Measurements from ENCODE around the gene SLC32A1. TPM values are rescaled to one million over a fixed set of nuclear protein-coding genes. Genes with fewer than 3 reads are reported as not detected.

Gene SLC32A1
- total RNA-seq, 1 donor from 2014 or later: not detected

DNA sequence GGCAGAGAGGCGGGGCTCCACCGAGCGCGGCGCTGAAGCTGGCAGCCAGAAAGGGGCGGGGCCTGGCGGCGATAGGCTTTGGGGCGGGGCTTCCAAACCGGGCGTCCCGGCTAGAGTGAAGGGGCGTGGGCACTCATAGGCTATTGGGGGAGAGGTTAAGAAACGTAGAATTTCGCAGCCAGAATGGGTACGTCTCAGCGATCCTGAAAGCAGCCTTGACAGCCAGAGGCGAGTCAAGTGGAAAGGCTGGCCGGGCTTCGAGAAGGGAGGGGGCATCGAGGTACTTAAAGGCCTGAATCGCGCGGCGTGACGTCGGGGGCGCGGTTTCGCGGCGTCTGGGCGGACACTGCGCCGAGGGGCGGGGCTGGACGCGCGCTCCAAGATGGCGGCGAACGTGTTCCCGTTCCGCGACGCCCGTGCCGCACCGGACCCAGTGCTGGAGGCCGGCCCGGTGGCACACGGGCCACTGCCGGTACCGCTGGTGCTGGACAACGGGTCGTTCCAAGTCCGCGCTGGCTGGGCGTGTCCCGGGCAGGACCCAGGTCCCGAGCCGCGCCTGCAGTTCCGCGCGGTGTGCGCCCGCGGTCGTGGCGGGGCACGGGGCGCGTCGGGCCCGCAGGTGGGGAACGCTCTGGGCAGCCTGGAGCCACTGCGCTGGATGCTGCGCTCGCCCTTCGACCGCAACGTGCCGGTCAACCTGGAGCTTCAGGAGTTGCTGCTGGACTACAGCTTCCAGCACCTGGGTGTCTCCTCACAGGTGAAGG is 24.0 kb downstream of the SLC32A1 start, which contains the start of gene ACTR5:
ACTR5 (plus strand) TSS at position 364 of the 764 bp plus-strand sequence; CDS start at position 383, 19 bp downstream.
- TF ChIP-seq, protein P1, sequence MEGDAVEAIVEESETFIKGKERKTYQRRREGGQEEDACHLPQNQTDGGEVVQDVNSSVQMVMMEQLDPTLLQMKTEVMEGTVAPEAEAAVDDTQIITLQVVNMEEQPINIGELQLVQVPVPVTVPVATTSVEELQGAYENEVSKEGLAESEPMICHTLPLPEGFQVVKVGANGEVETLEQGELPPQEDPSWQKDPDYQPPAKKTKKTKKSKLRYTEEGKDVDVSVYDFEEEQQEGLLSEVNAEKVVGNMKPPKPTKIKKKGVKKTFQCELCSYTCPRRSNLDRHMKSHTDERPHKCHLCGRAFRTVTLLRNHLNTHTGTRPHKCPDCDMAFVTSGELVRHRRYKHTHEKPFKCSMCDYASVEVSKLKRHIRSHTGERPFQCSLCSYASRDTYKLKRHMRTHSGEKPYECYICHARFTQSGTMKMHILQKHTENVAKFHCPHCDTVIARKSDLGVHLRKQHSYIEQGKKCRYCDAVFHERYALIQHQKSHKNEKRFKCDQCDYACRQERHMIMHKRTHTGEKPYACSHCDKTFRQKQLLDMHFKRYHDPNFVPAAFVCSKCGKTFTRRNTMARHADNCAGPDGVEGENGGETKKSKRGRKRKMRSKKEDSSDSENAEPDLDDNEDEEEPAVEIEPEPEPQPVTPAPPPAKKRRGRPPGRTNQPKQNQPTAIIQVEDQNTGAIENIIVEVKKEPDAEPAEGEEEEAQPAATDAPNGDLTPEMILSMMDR (IDR thresholded peaks at IDR 0.05; ENCODE audit: unreplicated experiment): no peak

DNA sequence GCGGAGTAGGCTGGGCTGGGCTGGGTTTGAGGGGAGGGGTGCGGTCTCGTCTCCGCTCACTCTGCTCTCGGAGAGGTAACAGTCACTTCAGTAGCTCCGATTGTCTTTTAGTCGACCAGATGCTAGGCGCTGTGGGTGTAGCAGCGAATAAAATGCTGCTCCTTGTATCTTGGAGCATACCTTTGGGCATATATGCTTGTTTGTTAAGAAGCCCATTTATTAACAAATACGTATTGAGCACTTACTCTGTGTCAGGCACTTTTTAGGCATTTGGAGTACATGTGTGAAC is 24.5 kb downstream of the SLC32A1 start:
- no peak for DNase-seq (ENCODE audit: low spot score, unreplicated experiment)
- peaks cover 4% of the 10 kb centered on the region for H3K36me3 Mint-ChIP-seq (ENCODE audit: insufficient read depth)
- TF ChIP-seq, protein P1 (IDR thresholded peaks at IDR 0.05; ENCODE audit: unreplicated experiment): no peak
- peak overlapping the region; percentile 87 for H3K4me3 Mint-ChIP-seq (ENCODE audit: low read depth)
- peaks cover 9% of the 10 kb centered on the region for H3K4me1 Mint-ChIP-seq (ENCODE audit: low read depth)
- H3K9me3 Mint-ChIP-seq (ENCODE audit: low read depth): no peaks in the 10 kb centered on the region
- H3K27me3 Mint-ChIP-seq: peaks cover 16% of the 10 kb centered on the region
- H3K27ac Mint-ChIP-seq: peak overlapping the region; percentile 73

More for the DNA sequence above, 24.0 kb downstream of the SLC32A1 start, which contains the start of gene ACTR5:
- Mint-ChIP-seq H3K27ac (peak within 1 kb of the TSS; percentile 99), H3K36me3 (ENCODE audit: insufficient read depth) (peaks cover 3% of the 10 kb centered on the region), H3K4me1 (ENCODE audit: low read depth) (peaks cover 9% of the 10 kb centered on the region), H3K9me3 (ENCODE audit: low read depth) (no peaks in the 10 kb centered on the region), H3K4me3 (ENCODE audit: low read depth) (peak within 1 kb of the TSS; percentile 98), H3K27me3 (peaks cover 21% of the 10 kb centered on the region)
- DNase-seq (ENCODE audit: low spot score, unreplicated experiment): peak; percentile 96

DNA sequence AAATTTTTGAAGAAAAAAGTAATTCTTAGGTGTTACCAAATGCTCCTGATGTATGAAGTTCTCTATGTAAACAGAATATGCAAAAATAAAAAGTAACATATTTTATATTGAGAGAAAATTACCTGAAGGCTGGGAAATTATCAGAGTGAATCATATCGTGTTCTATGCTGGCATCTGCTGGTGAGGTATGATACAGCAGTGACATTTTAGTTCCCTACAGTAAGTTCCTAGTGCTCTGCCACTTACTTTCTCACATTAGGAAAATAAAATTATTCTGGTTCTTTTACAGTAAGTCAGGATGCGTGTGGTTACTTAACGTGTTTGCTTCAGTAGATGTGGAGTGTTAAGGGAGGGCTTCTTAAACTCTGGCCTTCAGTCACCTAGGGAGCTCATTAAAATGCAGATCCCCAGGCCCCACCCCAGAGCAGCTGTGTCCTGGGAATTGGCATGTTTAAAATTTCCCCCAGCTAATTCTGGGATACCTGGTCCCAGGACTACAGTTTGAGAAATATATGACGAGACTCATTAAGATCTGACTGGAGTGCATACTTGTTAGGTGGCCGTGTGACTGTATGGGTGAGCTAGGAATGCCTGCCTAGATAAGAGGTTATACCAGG is 27.2 kb downstream of the SLC32A1 start:
- DNase-seq (ENCODE audit: low spot score, unreplicated experiment): no peak
- Mint-ChIP-seq H3K27me3 (peaks cover 10% of the 10 kb centered on the region), H3K4me3 (ENCODE audit: low read depth) (no peak overlapping the region), H3K27ac (no peak overlapping the region), H3K36me3 (ENCODE audit: insufficient read depth) (peaks cover 9% of the 10 kb centered on the region), H3K9me3 (ENCODE audit: low read depth) (no peaks in the 10 kb centered on the region), H3K4me1 (ENCODE audit: low read depth) (peaks cover 9% of the 10 kb centered on the region)
- TF ChIP-seq, protein P1 (IDR thresholded peaks at IDR 0.05; ENCODE audit: unreplicated experiment): peak; percentile 71

DNA sequence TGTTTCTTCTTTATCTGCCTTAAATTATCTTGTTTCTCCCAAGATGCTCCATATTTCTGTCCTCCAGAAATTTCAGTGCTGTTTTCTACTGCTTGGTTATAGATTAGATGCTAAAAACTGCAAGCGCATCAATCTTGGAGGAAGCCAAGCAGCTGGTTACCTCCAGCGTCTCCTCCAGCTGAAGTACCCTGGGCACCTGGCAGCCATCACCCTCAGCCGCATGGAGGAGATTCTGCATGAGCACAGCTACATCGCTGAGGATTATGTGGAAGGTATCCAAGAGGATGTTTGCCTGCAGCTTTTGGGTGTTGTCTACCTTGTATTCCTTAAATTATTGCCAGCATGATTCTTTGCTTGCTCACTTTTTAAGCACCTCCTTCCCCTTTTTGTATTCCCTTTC is 27.7 kb downstream of the SLC32A1 start:
- TF ChIP-seq, protein P1 (IDR thresholded peaks at IDR 0.05; ENCODE audit: unreplicated experiment): no peak
- no peak for DNase-seq (ENCODE audit: low spot score, unreplicated experiment)
- Mint-ChIP-seq H3K27ac (no peak overlapping the region), H3K9me3 (ENCODE audit: low read depth) (no peaks in the 10 kb centered on the region), H3K27me3 (peaks cover 10% of the 10 kb centered on the region), H3K4me3 (ENCODE audit: low read depth) (no peak overlapping the region), H3K36me3 (ENCODE audit: insufficient read depth) (peaks cover 9% of the 10 kb centered on the region), H3K4me1 (ENCODE audit: low read depth) (peaks cover 9% of the 10 kb centered on the region)

DNA sequence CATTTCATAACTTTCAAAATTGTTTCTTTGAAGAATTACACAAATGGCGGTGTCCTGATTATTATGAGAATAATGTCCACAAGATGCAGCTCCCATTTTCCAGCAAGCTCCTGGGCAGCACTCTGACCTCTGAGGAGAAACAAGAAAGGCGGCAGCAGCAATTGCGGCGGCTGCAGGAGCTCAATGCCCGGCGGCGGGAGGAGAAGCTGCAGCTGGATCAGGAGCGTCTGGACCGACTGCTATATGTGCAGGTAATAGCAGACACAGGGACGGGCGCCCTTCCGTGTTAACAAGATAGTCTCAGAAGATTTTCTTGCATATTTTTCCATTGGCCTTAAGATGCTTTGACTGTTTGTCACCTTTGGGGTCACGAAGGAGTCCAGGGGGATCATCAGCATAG is 30.6 kb downstream of the SLC32A1 start:
- peaks cover 14% of the 10 kb centered on the region for H3K36me3 Mint-ChIP-seq (ENCODE audit: insufficient read depth)
- no peak overlapping the region for H3K4me3 Mint-ChIP-seq (ENCODE audit: low read depth)

More for the DNA sequence above, 30.6 kb downstream of the SLC32A1 start:
- H3K9me3 Mint-ChIP-seq (ENCODE audit: low read depth): no peaks in the 10 kb centered on the region
- TF ChIP-seq, protein P1 (IDR thresholded peaks at IDR 0.05; ENCODE audit: unreplicated experiment): no peak
- H3K27ac Mint-ChIP-seq: no peak overlapping the region
- no peak for DNase-seq (ENCODE audit: low spot score, unreplicated experiment)
- H3K27me3 Mint-ChIP-seq: no peaks in the 10 kb centered on the region
- H3K4me1 Mint-ChIP-seq (ENCODE audit: low read depth): no peaks in the 10 kb centered on the region

All from progenitor cell of endocrine pancreas (in vitro differentiated cells).